Tibial nerve (tissue), 4 donors: ENCODE measurements around the gene PTPRU. TPM values are rescaled to one million over a fixed set of nuclear protein-coding genes. Genes with fewer than 3 reads are reported as not detected.
A peak's percentile ranks its signal among the peaks of the same experiment; 100 is the strongest.

Experiments
- DNase-seq, 2 donors: peaks; one replicate each; pipeline ENCODE4 v3.0.0-alpha.2; 2019; ENCODE audit warnings: low spot score in 2 of 2
- H3K27ac ChIP-seq, 4 donors: fragments of 200-600 bp; sonication (generic) in 3 of 4; one replicate each; pipeline ENCODE4 v1.5.1; 2017 to 2019; ENCODE audit warnings: mild to moderate bottlenecking in 1 of 4
- H3K27me3 ChIP-seq, 2 donors: fragments of 200-600 bp; sonication (generic) in 1 of 2; one replicate each; pipeline versions ENCODE4 v1.5.1 to v1.6.0; 2017 to 2019
- H3K36me3 ChIP-seq, 3 donors: fragments of 200-600 bp; sonication (generic); one replicate each; pipeline ENCODE4 v1.5.1; 2018 to 2019
- H3K4me1 ChIP-seq, 4 donors: fragments of 200-600 bp; sonication (generic) in 3 of 4; one replicate each; pipeline ENCODE4 v1.5.1; 2017 to 2019
- H3K4me3 ChIP-seq, 4 donors: fragments of 200-600 bp; sonication (generic) in 3 of 4; one replicate each; pipeline ENCODE4 v1.5.1; 2017 to 2019; ENCODE audit warnings: mild to moderate bottlenecking in 1 of 4, moderate library complexity in 1 of 4
- H3K9me3 ChIP-seq, 4 donors: fragments of 200-600 bp; sonication (generic) in 3 of 4; one replicate each; pipeline ENCODE4 v1.5.1; 2017 to 2019
- EP300 ChIP-seq, 2 donors: sonication (generic); formaldehyde crosslinking; IDR thresholded peaks; one replicate each; pipeline ENCODE4 v1.6.1; 2017; ENCODE audit warnings: antibody characterized with exemption in 2 of 2, mild to moderate bottlenecking in 1 of 2
- POLR2A ChIP-seq, 2 donors: fragments of 450-650 bp; IDR thresholded peaks; one replicate each; pipeline ENCODE4 v1.6.1; 2017; ENCODE audit warnings: antibody characterized with exemption in 2 of 2, mild to moderate bottlenecking in 2 of 2, moderate library complexity in 2 of 2
- WGBS, 2 donors: methylation state at CpG; one replicate each; pipeline ENCODE4 v1.1.5; 2018; 5-methylcytosine and 5-hydroxymethylcytosine counted together
- total RNA-seq, 4 donors: library from RNA; depleted of rRNA; stranded (reverse); fragments of >200 nt; gene quantifications; one replicate each; pipeline ENCODE4 v1.1.0, GENCODE V29; 2016
- TF ChIP-seq, protein P1 (sequence below), 5 experiments: fragments of 200-600 bp in 3 of 5; fragments of 450-650 bp in 2 of 5; sonication (generic) in 3 of 5; IDR thresholded peaks; one replicate each; pipeline ENCODE4 v1.5.1; 2016 to 2019; ENCODE audit warnings: antibody characterized with exemption in 5 of 5, mild to moderate bottlenecking in 3 of 5, moderate library complexity in 2 of 5

PTPRU gene
- total RNA-seq, 4 donors from 2014 or later, result 52.1 to 75.6 (median 63.7) TPM

DNA sequence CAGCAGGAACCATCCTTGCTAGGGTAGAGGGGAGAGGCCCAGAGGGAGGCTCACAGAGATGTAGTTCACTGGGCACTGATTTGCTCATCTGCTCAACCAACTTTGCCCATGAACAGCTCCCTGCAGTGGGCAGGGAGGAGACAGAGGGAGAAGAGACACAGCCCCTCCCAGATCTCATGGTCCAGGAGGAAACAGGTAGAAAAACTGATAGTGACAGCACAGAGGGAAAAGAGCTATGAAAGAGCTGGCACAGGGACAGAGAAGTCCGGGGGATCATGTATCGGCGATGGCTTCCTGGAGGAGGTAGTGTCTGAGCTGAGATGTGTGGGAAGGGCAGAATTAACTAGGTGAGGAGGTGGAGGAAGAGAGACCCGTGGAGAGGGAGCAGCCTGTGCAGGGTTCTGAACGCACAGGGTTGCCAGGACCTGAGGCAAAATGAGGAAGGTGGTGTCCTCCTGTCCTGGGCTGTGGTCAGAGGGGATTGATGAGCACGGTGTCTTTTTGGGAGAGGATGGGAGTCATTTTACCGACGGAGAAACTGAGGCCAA is 85.9 kb downstream of the PTPRU start:
- Histone ChIP-seq H3K4me3 (no peak overlapping the region), H3K27me3 (no peaks in the 10 kb centered on the region), H3K9me3 (no peaks in the 10 kb centered on the region), H3K36me3 (peaks cover 0 to 100% (median 0%) of the 10 kb centered on the region in 3 donors), H3K27ac (no peak overlapping the region), H3K4me1 (no peaks in the 10 kb centered on the region)
- DNase-seq, result no peak
- TF ChIP-seq POLR2A (IDR thresholded peaks at IDR 0.05) (no peak), EP300 (IDR thresholded peaks at IDR 0.05) (no peak)
- TF ChIP-seq, protein P1, sequence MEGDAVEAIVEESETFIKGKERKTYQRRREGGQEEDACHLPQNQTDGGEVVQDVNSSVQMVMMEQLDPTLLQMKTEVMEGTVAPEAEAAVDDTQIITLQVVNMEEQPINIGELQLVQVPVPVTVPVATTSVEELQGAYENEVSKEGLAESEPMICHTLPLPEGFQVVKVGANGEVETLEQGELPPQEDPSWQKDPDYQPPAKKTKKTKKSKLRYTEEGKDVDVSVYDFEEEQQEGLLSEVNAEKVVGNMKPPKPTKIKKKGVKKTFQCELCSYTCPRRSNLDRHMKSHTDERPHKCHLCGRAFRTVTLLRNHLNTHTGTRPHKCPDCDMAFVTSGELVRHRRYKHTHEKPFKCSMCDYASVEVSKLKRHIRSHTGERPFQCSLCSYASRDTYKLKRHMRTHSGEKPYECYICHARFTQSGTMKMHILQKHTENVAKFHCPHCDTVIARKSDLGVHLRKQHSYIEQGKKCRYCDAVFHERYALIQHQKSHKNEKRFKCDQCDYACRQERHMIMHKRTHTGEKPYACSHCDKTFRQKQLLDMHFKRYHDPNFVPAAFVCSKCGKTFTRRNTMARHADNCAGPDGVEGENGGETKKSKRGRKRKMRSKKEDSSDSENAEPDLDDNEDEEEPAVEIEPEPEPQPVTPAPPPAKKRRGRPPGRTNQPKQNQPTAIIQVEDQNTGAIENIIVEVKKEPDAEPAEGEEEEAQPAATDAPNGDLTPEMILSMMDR (IDR thresholded peaks at IDR 0.05), result no peak
- WGBS, 2 donors, result 62 to 81% methylated on average over 8 of the region's 8 CpGs

DNA sequence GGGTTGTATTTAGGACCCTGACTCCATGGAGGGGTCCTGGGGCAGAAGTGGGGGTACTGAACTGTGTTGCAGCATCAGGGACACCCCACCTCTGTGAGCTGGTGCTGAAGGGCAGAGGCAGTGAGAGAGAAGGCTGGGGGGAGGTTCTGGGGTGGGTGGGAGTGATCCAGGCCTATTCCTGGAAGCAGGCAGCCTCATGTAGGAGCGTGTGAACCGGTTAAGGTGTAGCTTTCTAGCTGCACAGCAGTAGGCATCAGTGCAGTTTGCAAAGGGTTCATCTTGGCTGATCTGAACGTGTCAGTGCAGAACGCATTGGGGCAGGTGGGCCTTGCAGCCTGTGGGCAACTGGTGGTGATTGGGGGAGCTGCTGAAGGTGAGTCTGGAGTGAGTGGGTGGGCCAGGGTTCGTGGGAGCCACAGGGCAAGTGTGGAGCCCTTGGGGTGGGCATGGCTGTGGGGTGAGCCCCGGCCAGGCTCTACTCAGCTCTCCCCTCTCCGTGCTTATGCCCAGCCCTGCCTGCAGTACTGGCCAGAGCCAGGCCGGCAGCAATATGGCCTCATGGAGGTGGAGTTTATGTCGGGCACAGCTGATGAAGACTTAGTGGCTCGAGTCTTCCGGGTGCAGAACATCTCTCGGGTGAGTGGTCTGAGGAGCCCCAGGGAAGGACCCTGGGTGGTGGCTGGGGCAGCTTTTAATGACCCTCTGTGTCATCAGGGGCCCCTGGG is 86.7 kb downstream of the PTPRU start:
- 79 to 92% methylated on average over 10 to 12 of the region's 12 CpGs for WGBS, 2 donors
- no peak for DNase-seq

DNA sequence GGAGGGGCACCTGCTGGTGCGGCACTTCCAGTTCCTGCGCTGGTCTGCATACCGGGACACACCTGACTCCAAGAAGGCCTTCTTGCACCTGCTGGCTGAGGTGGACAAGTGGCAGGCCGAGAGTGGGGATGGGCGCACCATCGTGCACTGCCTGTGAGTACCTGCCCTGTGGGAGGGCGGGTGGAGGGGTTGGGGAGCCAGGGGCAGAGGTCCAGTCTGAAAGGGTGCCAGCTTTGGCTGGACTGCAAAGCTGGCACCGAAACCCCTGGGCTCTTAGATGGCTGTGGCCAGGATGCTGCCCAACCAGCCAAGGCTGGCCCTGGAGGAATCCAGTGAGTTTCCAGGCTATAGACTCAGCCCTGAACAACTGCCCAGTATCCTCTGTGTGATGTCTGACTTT is 87.3 kb downstream of the PTPRU start:
- H3K36me3 ChIP-seq, result peaks cover 0 to 99% (median 0%) of the 10 kb centered on the region in 3 donors
- TF ChIP-seq EP300 (IDR thresholded peaks at IDR 0.05) (no peak), POLR2A (IDR thresholded peaks at IDR 0.05) (no peak)
- TF ChIP-seq, protein P1 (IDR thresholded peaks at IDR 0.05), result no peak
- WGBS, 2 donors, result 92 to 94% methylated on average over 2 to 8 of the region's 8 CpGs

More for the DNA sequence above, 86.7 kb downstream of the PTPRU start:
- Histone ChIP-seq H3K36me3 (peaks cover 0 to 100% (median 0%) of the 10 kb centered on the region in 3 donors), H3K27ac (no peak overlapping the region), H3K9me3 (no peaks in the 10 kb centered on the region), H3K27me3 (no peaks in the 10 kb centered on the region), H3K4me1 (no peaks in the 10 kb centered on the region), H3K4me3 (no peak overlapping the region)
- TF ChIP-seq POLR2A (IDR thresholded peaks at IDR 0.05) (no peak), EP300 (IDR thresholded peaks at IDR 0.05) (no peak)
- TF ChIP-seq, protein P1 (IDR thresholded peaks at IDR 0.05), result no peak

DNA sequence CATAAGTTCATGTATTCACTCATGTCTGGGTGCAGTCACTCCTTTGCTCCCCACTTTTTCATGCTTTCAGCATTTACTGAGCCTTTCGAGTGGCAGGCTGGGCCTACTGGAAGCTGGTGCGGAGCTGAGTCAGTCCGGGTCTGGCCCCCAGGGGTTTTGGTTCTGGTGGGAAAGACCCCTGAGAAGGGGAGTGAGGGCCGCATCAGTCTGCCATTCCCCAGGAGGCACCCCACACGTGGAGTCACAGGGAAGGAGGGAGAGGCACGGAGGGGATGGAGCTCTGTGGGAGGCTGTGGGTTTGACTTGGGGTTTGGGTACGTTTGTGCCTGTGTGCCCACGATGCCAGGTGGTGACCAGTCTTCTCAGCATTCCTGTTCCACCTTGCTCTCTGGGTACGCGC is 87.9 kb downstream of the PTPRU start:
- peak overlapping the region in 1 of 4 donors; percentile 29 for H3K27ac ChIP-seq
- 89 to 91% methylated on average over 10 of the region's 10 CpGs for WGBS, 2 donors
- no peaks in the 10 kb centered on the region for H3K4me1 ChIP-seq
- H3K36me3 ChIP-seq, result peaks cover 0 to 93% (median 0%) of the 10 kb centered on the region in 3 donors
- H3K4me3 ChIP-seq, result no peak overlapping the region
- no peak for DNase-seq
- H3K9me3 ChIP-seq, result no peaks in the 10 kb centered on the region
- no peak for TF ChIP-seq EP300 (IDR thresholded peaks at IDR 0.05)
- TF ChIP-seq, protein P1 (IDR thresholded peaks at IDR 0.05), result no peak
- no peak for TF ChIP-seq POLR2A (IDR thresholded peaks at IDR 0.05)
- no peaks in the 10 kb centered on the region for H3K27me3 ChIP-seq

More for the DNA sequence above, 87.3 kb downstream of the PTPRU start:
- Histone ChIP-seq H3K4me3 (no peak overlapping the region), H3K27ac (no peak overlapping the region), H3K4me1 (no peaks in the 10 kb centered on the region), H3K27me3 (no peaks in the 10 kb centered on the region), H3K9me3 (no peaks in the 10 kb centered on the region)
- no peak for DNase-seq

DNA sequence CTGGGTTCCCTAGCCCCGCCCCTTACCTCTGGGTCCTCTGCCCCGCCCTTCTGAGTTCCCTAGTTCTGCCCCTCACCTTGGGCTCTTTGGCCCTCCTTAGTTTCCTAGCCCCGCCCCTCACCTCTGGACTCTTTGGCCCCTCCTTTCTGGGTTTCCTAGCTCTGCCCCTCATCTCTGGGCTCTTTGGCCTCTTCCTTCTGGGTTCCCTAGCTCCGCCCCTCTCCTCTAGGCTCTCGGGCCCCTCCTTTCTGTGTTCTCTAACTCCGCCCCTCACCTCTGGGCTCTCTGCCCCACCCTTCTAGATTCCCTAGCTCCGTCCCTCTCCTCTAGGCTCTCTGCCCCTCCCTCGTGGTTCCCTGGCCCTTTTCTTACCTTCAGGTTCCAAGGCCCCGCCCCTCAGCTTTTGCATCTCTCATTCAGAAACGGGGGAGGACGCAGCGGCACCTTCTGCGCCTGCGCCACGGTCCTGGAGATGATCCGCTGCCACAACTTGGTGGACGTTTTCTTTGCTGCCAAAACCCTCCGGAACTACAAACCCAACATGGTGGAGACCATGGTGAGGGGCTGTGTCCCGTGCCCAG is 88.5 kb downstream of the PTPRU start:
- Histone ChIP-seq H3K27me3 (no peaks in the 10 kb centered on the region), H3K4me3 (no peak overlapping the region), H3K36me3 (peaks cover 0 to 87% (median 0%) of the 10 kb centered on the region in 3 donors), H3K9me3 (no peaks in the 10 kb centered on the region), H3K27ac (peak overlapping the region in 1 of 4 donors; percentile 29), H3K4me1 (no peaks in the 10 kb centered on the region)
- whole genome bisulfite sequencing, 2 donors, result 48 to 56% methylated on average over 19 of the region's 19 CpGs
- TF ChIP-seq POLR2A (IDR thresholded peaks at IDR 0.05) (no peak), EP300 (IDR thresholded peaks at IDR 0.05) (no peak)
- TF ChIP-seq, protein P1 (IDR thresholded peaks at IDR 0.05), result no peak
- DNase-seq, result no peak
